Prostate gland (tissue), 2 donors: ENCODE data around the gene IGFBP7. TPM values are rescaled to one million over a fixed set of nuclear protein-coding genes. Genes with fewer than 3 reads are reported as not detected.
"Not testable (repeated sequence)": the region's sequence is repeated elsewhere in the genome, so short reads cannot be mapped to it uniquely, and the experiment has no call there.

Source experiments
- DNase-seq: peaks from one replicate; pipeline ENCODE4 v3.0.0-alpha.2; 2019; ENCODE audit warnings: low spot score
- H3K27ac ChIP-seq, 2 donors: fragments of 200-600 bp; sonication (generic); 2 replicates each; pipeline ENCODE4 v1.5.1; 2017 to 2019
- H3K27me3 ChIP-seq: fragments of 200-600 bp; sonication (generic); replicated peaks from 2 replicates; pipeline ENCODE4 v1.5.1; 2019; ENCODE audit not compliant: insufficient read depth
- H3K36me3 ChIP-seq, 2 donors: fragments of 200-600 bp; sonication (generic); 1 replicate in 1 of 2; 2 replicates in 1 of 2; pipeline versions ENCODE4 v1.5.1 to v1.8.1; 2017 to 2019
- H3K4me1 ChIP-seq: fragments of 200-600 bp; sonication (generic); replicated peaks from 2 replicates; pipeline ENCODE4 v1.5.1; 2019
- H3K4me3 ChIP-seq, 2 donors: fragments of 200-600 bp; sonication (generic); 2 replicates each; pipeline ENCODE4 v1.5.1; 2017 to 2019
- H3K9me3 ChIP-seq: fragments of 200-600 bp; sonication (generic); 2 replicates; pipeline ENCODE4 v1.5.1; 2017
- POLR2A ChIP-seq: fragments of 450-650 bp; IDR thresholded peaks from one replicate; pipeline ENCODE4 v1.6.1; 2016; ENCODE audit warnings: antibody characterized with exemption, mild to moderate bottlenecking
- POLR2AphosphoS5 ChIP-seq: sonication (generic); formaldehyde crosslinking; IDR thresholded peaks from one replicate; pipeline ENCODE4 v1.6.1; 2017; ENCODE audit warnings: antibody characterized with exemption
- WGBS: methylation state at CpG from one replicate; pipeline ENCODE4 v1.1.5; 2018; 5-methylcytosine and 5-hydroxymethylcytosine counted together
- intact Hi-C: fragments of 100-400 bp; cut with DNase I; formaldehyde crosslinking; loops from one replicate; pipeline ENCODE4 v1.14.2; 2022
- total RNA-seq, 2 donors: library from RNA; depleted of rRNA; stranded (reverse); fragments of >200 nt; gene quantifications; one replicate each; pipeline ENCODE4 v1.1.0, GENCODE V29; 2016
- TF ChIP-seq, protein P1 (sequence below), 4 experiments: fragments of 200-600 bp in 2 of 4; fragments of 450-650 bp in 2 of 4; sonication (generic) in 2 of 4; IDR thresholded peaks; 1 replicate in 3 of 4; 2 replicates in 1 of 4; pipeline ENCODE4 v1.5.1; 2016 to 2019; ENCODE audit warnings: antibody characterized with exemption in 4 of 4, mild to moderate bottlenecking in 2 of 4, moderate library complexity in 2 of 4

Gene IGFBP7
- total RNA-seq, 2 donors from 2014 or later, result 322 to 1,366 TPM

DNA sequence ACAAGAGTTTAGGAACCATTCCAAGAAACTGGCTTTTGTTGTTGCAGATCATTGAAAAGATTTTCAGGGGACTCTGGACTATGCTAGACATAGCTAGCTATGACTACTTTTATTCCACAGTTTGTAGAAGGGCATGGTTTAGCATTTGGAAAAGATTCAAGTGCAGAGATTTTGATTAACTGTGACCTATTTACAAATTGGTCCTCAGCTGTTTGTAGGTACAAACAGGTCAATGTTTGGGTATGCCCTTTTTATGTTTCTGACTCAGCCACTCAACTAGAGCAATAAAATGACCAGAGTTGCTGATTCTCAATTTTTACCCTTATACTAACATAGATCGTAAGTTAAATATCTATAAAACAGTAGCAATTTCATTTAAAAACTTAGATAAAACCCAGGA, 46.7 kb downstream of the IGFBP7 start:
- H3K27ac ChIP-seq, result peak overlapping the region in 1 of 2 donors; percentile 4
- intact Hi-C loops, result no loop called here
- 56% methylated on average over 1 of the region's 1 CpG for WGBS

GRCh38 chr4:57061395-57061794, 48.8 kb downstream of the IGFBP7 start:
- DNase-seq, result no peak
- H3K4me1 ChIP-seq, result no peaks in the 10 kb centered on the region
- H3K36me3 ChIP-seq, result no peaks in the 10 kb centered on the region
- TF ChIP-seq POLR2A (no peak), POLR2AphosphoS5 (no peak)
- TF ChIP-seq, protein P1, sequence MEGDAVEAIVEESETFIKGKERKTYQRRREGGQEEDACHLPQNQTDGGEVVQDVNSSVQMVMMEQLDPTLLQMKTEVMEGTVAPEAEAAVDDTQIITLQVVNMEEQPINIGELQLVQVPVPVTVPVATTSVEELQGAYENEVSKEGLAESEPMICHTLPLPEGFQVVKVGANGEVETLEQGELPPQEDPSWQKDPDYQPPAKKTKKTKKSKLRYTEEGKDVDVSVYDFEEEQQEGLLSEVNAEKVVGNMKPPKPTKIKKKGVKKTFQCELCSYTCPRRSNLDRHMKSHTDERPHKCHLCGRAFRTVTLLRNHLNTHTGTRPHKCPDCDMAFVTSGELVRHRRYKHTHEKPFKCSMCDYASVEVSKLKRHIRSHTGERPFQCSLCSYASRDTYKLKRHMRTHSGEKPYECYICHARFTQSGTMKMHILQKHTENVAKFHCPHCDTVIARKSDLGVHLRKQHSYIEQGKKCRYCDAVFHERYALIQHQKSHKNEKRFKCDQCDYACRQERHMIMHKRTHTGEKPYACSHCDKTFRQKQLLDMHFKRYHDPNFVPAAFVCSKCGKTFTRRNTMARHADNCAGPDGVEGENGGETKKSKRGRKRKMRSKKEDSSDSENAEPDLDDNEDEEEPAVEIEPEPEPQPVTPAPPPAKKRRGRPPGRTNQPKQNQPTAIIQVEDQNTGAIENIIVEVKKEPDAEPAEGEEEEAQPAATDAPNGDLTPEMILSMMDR (IDR thresholded peaks at IDR 0.05), result no peak
- intact Hi-C loops, result no loop called here
- H3K27ac ChIP-seq, result no peak overlapping the region
- no peaks in the 10 kb centered on the region for H3K27me3 ChIP-seq
- 71% methylated on average over 5 of the region's 5 CpGs for WGBS
- H3K9me3 ChIP-seq, result no peaks in the 10 kb centered on the region
- no peak overlapping the region for H3K4me3 ChIP-seq

More for the DNA sequence above, 46.7 kb downstream of the IGFBP7 start:
- no peak for DNase-seq
- no peaks in the 10 kb centered on the region for H3K9me3 ChIP-seq
- no peaks in the 10 kb centered on the region for H3K27me3 ChIP-seq
- no peak for TF ChIP-seq POLR2A
- TF ChIP-seq, protein P1 (IDR thresholded peaks at IDR 0.05), result no peak
- TF ChIP-seq POLR2AphosphoS5, result no peak
- H3K36me3 ChIP-seq, result no peaks in the 10 kb centered on the region
- H3K4me3 ChIP-seq, result no peak overlapping the region
- H3K4me1 ChIP-seq, result no peaks in the 10 kb centered on the region

DNA sequence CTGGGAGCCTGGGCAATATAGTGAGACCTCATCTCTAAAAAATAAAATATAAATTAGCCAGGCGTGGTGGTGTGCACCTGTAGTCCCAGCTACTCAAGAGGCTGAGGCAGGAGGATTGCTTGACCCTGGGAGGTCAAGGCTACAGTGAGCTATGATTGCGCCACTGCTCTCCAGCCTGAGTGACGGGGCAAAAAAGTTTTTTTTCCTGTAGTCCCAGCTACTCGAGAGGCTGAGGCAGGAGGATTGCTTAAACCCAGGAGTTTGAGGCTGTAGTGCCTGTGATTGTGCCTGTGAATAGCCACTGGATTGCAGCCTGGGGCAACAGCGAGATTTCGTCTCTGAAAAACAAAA, 49.5 kb downstream of the IGFBP7 start:
- H3K4me3 ChIP-seq, H3K27ac ChIP-seq, H3K4me1 ChIP-seq, H3K27me3 ChIP-seq, intact Hi-C loops, DNase-seq, H3K9me3 ChIP-seq, H3K36me3 ChIP-seq: not testable (repeated sequence)
- WGBS, result 91% methylated on average over 6 of the region's 6 CpGs

- TF ChIP-seq POLR2AphosphoS5, result no peak
- TF ChIP-seq POLR2A, result no peak
- TF ChIP-seq, protein P1 (IDR thresholded peaks at IDR 0.05), result no peak
- DNase-seq, result no peak
- WGBS, result 46% methylated on average over 6 of the region's 6 CpGs
- H3K4me3 ChIP-seq, result no peak overlapping the region
- no peak overlapping the region for H3K27ac ChIP-seq
- H3K4me1 ChIP-seq, result no peaks in the 10 kb centered on the region
- no peaks in the 10 kb centered on the region for H3K27me3 ChIP-seq
- intact Hi-C loops, result no loop called here
- no peaks in the 10 kb centered on the region for H3K36me3 ChIP-seq
- no peaks in the 10 kb centered on the region for H3K9me3 ChIP-seq
Observed at GRCh38 chr4:57059890-57060716, 50.1 kb downstream of the IGFBP7 start.

GRCh38 chr4:57055886-57056285, 54.3 kb downstream of the IGFBP7 start:
- DNase-seq, result no peak
- H3K27ac ChIP-seq, result no peak overlapping the region
- intact Hi-C loops, result no loop called here
- no peak overlapping the region for H3K4me3 ChIP-seq
- no peaks in the 10 kb centered on the region for H3K27me3 ChIP-seq
- no peaks in the 10 kb centered on the region for H3K9me3 ChIP-seq
- WGBS, result 64% methylated on average over 14 of the region's 14 CpGs
- H3K36me3 ChIP-seq, result no peaks in the 10 kb centered on the region
- TF ChIP-seq POLR2AphosphoS5 (no peak), POLR2A (no peak)
- TF ChIP-seq, protein P1 (IDR thresholded peaks at IDR 0.05), result no peak
- H3K4me1 ChIP-seq, result no peaks in the 10 kb centered on the region
